H1 (cell line): ENCODE measurements around the gene CACNA1D. TPM values are rescaled to one million over a fixed set of nuclear protein-coding genes. Genes with fewer than 3 reads are reported as not detected.

Experiments
- CTCF ChIA-PET: fragments of 300-600 bp; sonication (Branson Sonifier 250); formaldehyde crosslinking; loops from one replicate; lab custom pipeline; 2021; ENCODE audit not compliant: partially characterized antibody; lab: Charles Lee
- POLR2A ChIA-PET: fragments of 300-600 bp; sonication (Branson Sonifier 250); formaldehyde crosslinking; loops from one replicate; lab custom pipeline; 2021; ENCODE audit warnings: inconsistent platforms; ENCODE audit not compliant: partially characterized antibody; lab: Charles Lee
- DNase-seq, 2 experiments: peaks; one replicate each; pipeline versions ENCODE4 v3.0.0 to v3.0.0-alpha.2; 2010 to 2022; ENCODE audit warnings: low spot score in 2 of 2, low read depth in 1 of 2, mixed read lengths in 1 of 2
- FAIRE-seq: peaks from 2 replicates; lab custom pipeline; 2011; peaks lifted over from hg19 to GRCh38; lab: Jason Lieb, UNC
- H2AFZ ChIP-seq: 2 replicates; pipeline ENCODE4 v1.8.1; 2012; ENCODE audit warnings: low read length, inconsistent platforms
- H2AK5ac ChIP-seq: 2 replicates; pipeline ENCODE4 v1.6.1; 2013; ENCODE audit warnings: low read depth, low read length
- H2BK120ac ChIP-seq: replicated peaks from 2 replicates; pipeline ENCODE3; 2013; ENCODE audit warnings: low read depth, low read length, inconsistent platforms
- H2BK12ac ChIP-seq: 2 replicates; pipeline ENCODE4 v1.6.1; 2013; ENCODE audit warnings: low read depth, low read length
- H2BK15ac ChIP-seq: 2 replicates; pipeline ENCODE4 v1.6.1; 2013; ENCODE audit warnings: low read length
- H2BK20ac ChIP-seq: 2 replicates; pipeline ENCODE4 v1.6.1; 2013; ENCODE audit warnings: low read length
- H2BK5ac ChIP-seq: 2 replicates; pipeline ENCODE4 v1.6.1; 2013; ENCODE audit warnings: low read depth, low read length
- H3K14ac ChIP-seq: 2 replicates; pipeline ENCODE4 v1.6.1; 2013; ENCODE audit warnings: inconsistent platforms; ENCODE audit not compliant: insufficient read length
- H3K18ac ChIP-seq: 2 replicates; pipeline ENCODE4 v1.6.1; 2013; ENCODE audit warnings: low read length; ENCODE audit errors: extremely low read depth
- H3K23ac ChIP-seq: 2 replicates; pipeline ENCODE4 v1.6.1; 2013; ENCODE audit warnings: inconsistent platforms; ENCODE audit not compliant: insufficient read length
- H3K23me2 ChIP-seq: 2 replicates; pipeline ENCODE4 v1.6.1; 2013; ENCODE audit warnings: low read depth, low read length
- H3K27ac ChIP-seq: 2 replicates; pipeline ENCODE4 v1.6.1; 2011; ENCODE audit warnings: low read depth, low read length, inconsistent platforms
- H3K27me3 ChIP-seq, 4 experiments: replicated peaks in 1 of 4; 1 replicate in 1 of 4; 2 replicates in 3 of 4; pipeline versions ENCODE4 v1.6.1 to v1.8.1; 2011 to 2013; ENCODE audit warnings: low read length in 3 of 4, mild to moderate bottlenecking in 3 of 4, inconsistent platforms in 2 of 4, mixed read lengths in 2 of 4, moderate library complexity in 1 of 4; ENCODE audit not compliant: control insufficient read depth in 3 of 4, insufficient read depth in 3 of 4; ENCODE audit errors: extremely low read depth in 1 of 4
- H3K36me3 ChIP-seq, 4 experiments: 2 replicates each; pipeline versions ENCODE4 v1.6.1 to v1.8.1; 2011 to 2013; ENCODE audit warnings: mild to moderate bottlenecking in 4 of 4, low read length in 3 of 4, moderate library complexity in 2 of 4, control low read depth in 1 of 4, inconsistent platforms in 1 of 4; ENCODE audit not compliant: insufficient read depth in 4 of 4, control insufficient read depth in 2 of 4
- H3K4ac ChIP-seq: replicated peaks from 2 replicates; pipeline ENCODE3; 2013; ENCODE audit warnings: low read length, low read depth, mixed read lengths, inconsistent platforms; ENCODE audit not compliant: insufficient read length
- H3K4me1 ChIP-seq, 4 experiments: replicated peaks in 1 of 4; 1 replicate in 1 of 4; 2 replicates in 3 of 4; pipeline versions ENCODE4 v1.6.1 to v1.8.1; 2011 to 2013; ENCODE audit warnings: low read length in 3 of 4, inconsistent platforms in 2 of 4, mixed read lengths in 1 of 4; ENCODE audit not compliant: insufficient read depth in 4 of 4, control insufficient read depth in 3 of 4
- H3K4me2 ChIP-seq, 2 experiments: 2 replicates each; pipeline versions ENCODE4 v1.6.1 to v1.8.1; 2011 to 2013; ENCODE audit warnings: low read depth in 2 of 2, low read length in 2 of 2, control low read depth in 1 of 2, inconsistent platforms in 1 of 2, mild to moderate bottlenecking in 1 of 2; ENCODE audit not compliant: insufficient read depth in 1 of 2
- H3K4me3 ChIP-seq, 4 experiments: fragments of 200-600, 300-600 bp in 1 of 4; sonication (generic), shearing (Covaris generic), sonication (Bioruptor Twin) in 1 of 4; 2 replicates each; pipeline versions ENCODE4 v1.5.1 to v1.8.1; 2011 to 2016; ENCODE audit warnings: low read length in 4 of 4, low read depth in 3 of 4, control low read depth in 2 of 4, inconsistent platforms in 2 of 4, mild to moderate bottlenecking in 2 of 4, mixed read lengths in 1 of 4, moderate library complexity in 1 of 4; ENCODE audit not compliant: insufficient read depth in 2 of 4; ENCODE audit errors: extremely low read depth in 1 of 4
- H3K56ac ChIP-seq: replicated peaks from 2 replicates; pipeline ENCODE3; 2013; ENCODE audit warnings: low read depth, mild to moderate bottlenecking, mixed read lengths, low read length, inconsistent platforms; ENCODE audit not compliant: insufficient read length
- H3K79me1 ChIP-seq: 2 replicates; pipeline ENCODE4 v1.6.1; 2013; ENCODE audit warnings: low read depth, low read length, control low read depth
- H3K79me2 ChIP-seq, 2 experiments: 2 replicates each; pipeline versions ENCODE4 v1.6.1 to v1.8.1; 2012 to 2013; ENCODE audit warnings: low read length in 2 of 2, mild to moderate bottlenecking in 2 of 2, inconsistent platforms in 1 of 2; ENCODE audit not compliant: insufficient read depth in 2 of 2, control insufficient read depth in 1 of 2
- H3K9ac ChIP-seq, 4 experiments: replicated peaks in 1 of 4; 1 replicate in 1 of 4; 2 replicates in 3 of 4; pipeline versions ENCODE4 v1.6.1 to v1.8.1; 2011 to 2013; ENCODE audit warnings: low read depth in 3 of 4, low read length in 3 of 4, control low read depth in 2 of 4, mild to moderate bottlenecking in 2 of 4, moderate library complexity in 2 of 4, inconsistent platforms in 1 of 4; ENCODE audit errors: extremely low read depth in 1 of 4
- H3K9me3 ChIP-seq, 2 experiments: 2 replicates each; pipeline versions ENCODE4 v1.6.1 to v1.8.1; 2012 to 2013; ENCODE audit warnings: mild to moderate bottlenecking in 2 of 2, moderate library complexity in 2 of 2, control low read depth in 1 of 2, inconsistent platforms in 1 of 2, low read depth in 1 of 2, low read length in 1 of 2, mixed read lengths in 1 of 2; ENCODE audit not compliant: insufficient read depth in 2 of 2
- H4K20me1 ChIP-seq, 2 experiments: replicated peaks in 1 of 2; 2 replicates each; pipeline versions ENCODE3 to v1.8.1; 2011 to 2013; ENCODE audit warnings: inconsistent platforms in 2 of 2, low read length in 2 of 2, mild to moderate bottlenecking in 1 of 2; ENCODE audit not compliant: insufficient read depth in 2 of 2, control insufficient read depth in 1 of 2
- H4K5ac ChIP-seq: 2 replicates; pipeline ENCODE4 v1.6.1; 2013; ENCODE audit warnings: low read length, low read depth, mixed read lengths, inconsistent platforms; ENCODE audit not compliant: insufficient read length
- H4K8ac ChIP-seq: 2 replicates; pipeline ENCODE4 v1.8.0; 2013; ENCODE audit warnings: mild to moderate bottlenecking, moderate library complexity, low read length, inconsistent platforms; ENCODE audit not compliant: insufficient read depth; ENCODE audit errors: extremely low read depth
- H4K91ac ChIP-seq: replicated peaks from 2 replicates; pipeline ENCODE3; 2013; ENCODE audit warnings: low read length, mixed read lengths, inconsistent platforms; ENCODE audit not compliant: insufficient read length
- ATF2 ChIP-seq: IDR thresholded peaks from 2 replicates; pipeline ENCODE4 v1.6.1; 2012; ENCODE audit warnings: low read length, inconsistent platforms
- BRCA1 ChIP-seq: IDR thresholded peaks from 2 replicates; pipeline ENCODE4 v1.6.1; 2012; ENCODE audit warnings: low read depth, low read length, improper control_type of control experiment
- EGR1 ChIP-seq: IDR thresholded peaks from 2 replicates; pipeline ENCODE4 v1.6.1; 2011; ENCODE audit warnings: low read depth, low read length, borderline replicate concordance
- FOSL1 ChIP-seq: IDR thresholded peaks from 2 replicates; pipeline ENCODE4 v1.6.1; 2011; ENCODE audit warnings: mild to moderate bottlenecking, low read depth, low read length, moderate library complexity; ENCODE audit not compliant: insufficient read depth
- HDAC2 ChIP-seq, 2 experiments: fragments of 300-600 bp in 1 of 2; sonication (generic) in 1 of 2; IDR thresholded peaks; 2 replicates each; pipeline ENCODE4 v1.6.1; 2011 to 2012; ENCODE audit warnings: low read depth in 2 of 2, low read length in 2 of 2, mild to moderate bottlenecking in 2 of 2, moderate library complexity in 2 of 2, borderline replicate concordance in 1 of 2, inconsistent platforms in 1 of 2
- HDAC6 ChIP-seq: IDR thresholded peaks from one replicate; pipeline ENCODE4 v1.7.1; 2012; ENCODE audit warnings: low read depth, mild to moderate bottlenecking, inconsistent platforms, low read length, moderate library complexity
- POU5F1 ChIP-seq: IDR thresholded peaks from 2 replicates; pipeline ENCODE4 v1.6.1; 2011; ENCODE audit warnings: low read depth, mild to moderate bottlenecking, low read length, moderate library complexity
- RBBP5 ChIP-seq: IDR thresholded peaks from 2 replicates; pipeline ENCODE4 v1.7.1; 2012; ENCODE audit warnings: low read depth, mild to moderate bottlenecking, inconsistent platforms, low read length, moderate library complexity, borderline replicate concordance
- SP4 ChIP-seq: IDR thresholded peaks from 2 replicates; pipeline ENCODE4 v1.6.1; 2012; ENCODE audit warnings: low read length, inconsistent platforms
- TAF1 ChIP-seq: IDR thresholded peaks from 2 replicates; pipeline ENCODE4 v1.6.1; 2011; ENCODE audit warnings: mild to moderate bottlenecking, low read depth, low read length
- TAF7 ChIP-seq: optimal IDR thresholded peaks from 2 replicates; pipeline ENCODE3; 2011; ENCODE audit warnings: low read depth, mild to moderate bottlenecking, inconsistent platforms, low read length, moderate library complexity, borderline replicate concordance
- ZNF274 ChIP-seq: IDR thresholded peaks from 2 replicates; pipeline ENCODE4 v1.7.0; 2012; ENCODE audit warnings: low read length, borderline replicate concordance; ENCODE audit errors: extremely low read depth
- WGBS, 2 experiments: shearing (Covaris generic) in 1 of 2; methylation state at CpG; one replicate each; pipeline versions ENCODE4 v1.1.6 to v1.1.7; 2013 to 2015; ENCODE audit warnings: low lambda C conversion rate in 2 of 2, mixed read lengths in 2 of 2, inconsistent platforms in 1 of 2, low coverage in 1 of 2, missing lambda C conversion rate in 1 of 2; ENCODE audit not compliant: insufficient replicate concordance in 2 of 2, insufficient coverage in 1 of 2, insufficient read length in 1 of 2; ENCODE audit errors: extremely low coverage in 1 of 2, missing lambda C conversion rate in 1 of 2; 5-methylcytosine and 5-hydroxymethylcytosine counted together
- polyA plus RNA-seq, 7 experiments: library from polyadenylated mRNA; depleted of rRNA in 3 of 7; stranded (reverse) in 5 of 7; unstranded in 2 of 7; fragments of >200 nt in 5 of 7; fragments of 200-250 nt in 2 of 7; gene quantifications; 1 replicate in 5 of 7; 2 replicates in 1 of 7; 4 replicates in 1 of 7; pipeline versions ENCODE4 v1.2.1 to v1.2.3, GENCODE V29; 2011 to 2013; ENCODE audit warnings: missing spikeins in 2 of 7, mixed read lengths in 2 of 7
- total RNA-seq: library from RNA; stranded (reverse); fragmentation: NEBNext Ultra II Directional; extraction: Animal tissue kit (Norgen Biotek cat#: 25700); gene quantifications from 2 replicates; pipeline ENCODE4 v1.2.1, GENCODE V29; 2021

CACNA1D gene
- total and polyA plus RNA-seq, 2 of the 8 experiments (the other 6 are each of a cell fraction or from before 2014, with no cell fraction given) = 2.0 to 2.9 TPM

- H3K27ac ChIP-seq = no peak overlapping the region
- H4K91ac ChIP-seq = no peak overlapping the region
- CTCF ChIA-PET = interaction anchor here (0.7 to 2.0 kb wide), 4 partner anchors 11 to 151 kb away, joined by 3 to 5 read pairs (median 3); no protein-coding TSS in a partner anchor
- H3K36me3 ChIP-seq = peaks cover 6 to 23% (median 15%) of the 10 kb centered on the region in 4 experiments; a peak in 7 of 8 replicates
- H3K79me1 ChIP-seq = no peaks in the 10 kb centered on the region
- H2BK15ac ChIP-seq = no peak overlapping the region
- no peak overlapping the region for H3K56ac ChIP-seq
- no peak overlapping the region for H4K8ac ChIP-seq
- H3K4me1 ChIP-seq = peaks cover 0 to 3% (median 1%) of the 10 kb centered on the region in 4 experiments; a peak in 1 of 7 replicates
- WGBS, 2 experiments = 75% methylated on average over 5 of the region's 5 CpGs; no CpG with 5 or more reads in 1 of the 2 experiments
- POLR2A ChIA-PET = no interaction called here
- no peak overlapping the region for H2BK20ac ChIP-seq
- no peaks in the 10 kb centered on the region for H3K23me2 ChIP-seq
- no peak overlapping the region for H3K4ac ChIP-seq
- H2AK5ac ChIP-seq = no peak overlapping the region
- no peaks in the 10 kb centered on the region for H3K9me3 ChIP-seq
- no peaks in the 10 kb centered on the region for H3K79me2 ChIP-seq
- no peaks in the 10 kb centered on the region for H3K27me3 ChIP-seq
- no peak overlapping the region for H3K9ac ChIP-seq
- DNase-seq (no peak), FAIRE-seq (no peak)
- H2BK12ac ChIP-seq = no peak overlapping the region
- H2BK5ac ChIP-seq = no peak overlapping the region
- H3K23ac ChIP-seq = no peak overlapping the region
- peaks cover 3% of the 10 kb centered on the region in 2 experiments for H4K20me1 ChIP-seq
- H3K14ac ChIP-seq = no peak overlapping the region
- H4K5ac ChIP-seq = no peak overlapping the region
- H2AFZ ChIP-seq = no peak overlapping the region
- H2BK120ac ChIP-seq = no peak overlapping the region
- H3K4me3 ChIP-seq = no peak overlapping the region
- H3K18ac ChIP-seq = no peak overlapping the region
- H3K4me2 ChIP-seq = no peak overlapping the region
- TF ChIP-seq RBBP5 = no peak
- TF ChIP-seq HDAC2 (IDR thresholded peaks at IDR 0.05; ENCODE audit: borderline replicate concordance in 1 of 2, low read depth in 2 of 2, low read length in 2 of 2) = no peak
- TF ChIP-seq SP4 = no peak
- no peak for TF ChIP-seq HDAC6
- TF ChIP-seq EGR1 = no peak
- TF ChIP-seq FOSL1 = no peak
- no peak for TF ChIP-seq ZNF274
- no peak for TF ChIP-seq TAF7
- no peak for TF ChIP-seq TAF1
- TF ChIP-seq ATF2 = no peak
- TF ChIP-seq BRCA1 = no peak
- no peak for TF ChIP-seq POU5F1
These were observed 327.3 kb downstream of the CACNA1D start for GRCh38 chr3:53821631-53822121.
